GM23248 (cell line): ENCODE results near the gene ITGB1BP2. TPM values are rescaled to one million over a fixed set of nuclear protein-coding genes. Genes with fewer than 3 reads are reported as not detected.

Experiments
- DNase-seq: peaks from one replicate; pipeline ENCODE4 v3.0.0-alpha.2; 2015
- H2AFZ ChIP-seq: fragments of 200-600 bp; sonication (generic); 2 replicates; pipeline ENCODE4 v1.6.1; 2016; ENCODE audit warnings: antibody characterized with exemption
- H3F3A ChIP-seq: fragments of 200-600 bp; sonication (generic); 2 replicates; pipeline ENCODE4 v1.6.1; 2016; ENCODE audit warnings: mild to moderate bottlenecking, antibody characterized with exemption, mixed run types; ENCODE audit not compliant: insufficient read depth
- H3K27ac ChIP-seq: fragments of 200-600 bp; sonication (generic); 2 replicates; pipeline ENCODE4 v1.5.1; 2016; ENCODE audit warnings: mild to moderate bottlenecking
- H3K27me3 ChIP-seq: fragments of 200-600 bp; sonication (generic); replicated peaks from 2 replicates; pipeline ENCODE4 v1.6.1; 2016; ENCODE audit warnings: mild to moderate bottlenecking; ENCODE audit not compliant: insufficient read depth
- H3K36me3 ChIP-seq: fragments of 200-600 bp; sonication (generic); 2 replicates; pipeline ENCODE4 v1.6.1; 2016; ENCODE audit warnings: low read depth, mild to moderate bottlenecking
- H3K4me1 ChIP-seq: fragments of 200-600 bp; sonication (generic); 2 replicates; pipeline ENCODE4 v1.6.1; 2016; ENCODE audit warnings: mild to moderate bottlenecking; ENCODE audit not compliant: insufficient read depth
- H3K4me2 ChIP-seq: fragments of 200-600 bp; sonication (generic); one replicate; pipeline ENCODE4 v1.6.1; 2016; ENCODE audit warnings: mild to moderate bottlenecking; ENCODE audit not compliant: unreplicated experiment
- H3K4me3 ChIP-seq: fragments of 200-600 bp; sonication (generic); 2 replicates; pipeline ENCODE4 v1.5.1; 2016; ENCODE audit warnings: mild to moderate bottlenecking
- H3K79me2 ChIP-seq: fragments of 200-600 bp; sonication (generic); 2 replicates; pipeline ENCODE4 v1.6.1; 2016; ENCODE audit warnings: mild to moderate bottlenecking; ENCODE audit not compliant: insufficient read depth
- H3K9ac ChIP-seq: fragments of 200-600 bp; sonication (generic); 2 replicates; pipeline ENCODE4 v1.6.1; 2016; ENCODE audit warnings: mild to moderate bottlenecking
- H3K9me2 ChIP-seq: fragments of 200-600 bp; sonication (generic); 2 replicates; pipeline ENCODE4 v1.6.1; 2016; ENCODE audit warnings: mixed run types, mild to moderate bottlenecking, moderate library complexity; ENCODE audit not compliant: insufficient read depth
- H3K9me3 ChIP-seq: fragments of 200-600 bp; sonication (generic); one replicate; pipeline ENCODE4 v1.6.1; 2017; ENCODE audit warnings: low read depth
- H4K20me1 ChIP-seq: fragments of 200-600 bp; sonication (generic); 2 replicates; pipeline ENCODE4 v1.6.0; 2016; ENCODE audit not compliant: insufficient read depth
- EZH2 ChIP-seq: fragments of 200-600 bp; sonication (generic); IDR thresholded peaks from 2 replicates; pipeline ENCODE4 v1.6.1; 2018; ENCODE audit warnings: antibody characterized with exemption, mild to moderate bottlenecking; ENCODE audit not compliant: insufficient read depth, poor library complexity, severe bottlenecking
- EZH2phosphoT487 ChIP-seq: fragments of 200-600 bp; sonication (generic); IDR thresholded peaks from 2 replicates; pipeline ENCODE4 v1.6.1; 2018; ENCODE audit warnings: antibody characterized with exemption, moderate library complexity, mild to moderate bottlenecking, low read depth; ENCODE audit not compliant: insufficient read depth
- WGBS, 2 experiments: methylation state at CpG; one replicate each; pipeline ENCODE4 v1.1.6; 2015 to 2017; ENCODE audit warnings: low lambda C conversion rate in 2 of 2, low coverage in 1 of 2; ENCODE audit errors: missing lambda C conversion rate in 2 of 2; 5-methylcytosine and 5-hydroxymethylcytosine counted together
- in situ Hi-C: fragments of 300-500 bp; cut with MboI; formaldehyde crosslinking; loops from 2 replicates; pipeline ENCODE4 v1.15.0; 2020
- polyA plus RNA-seq: library from polyadenylated mRNA; unstranded; fragments of >200 nt; fragmentation: Nextera tagmentation; extraction: Ambion mirVana; gene quantifications from 2 replicates; pipeline ENCODE4 v1.2.1, GENCODE V29; 2016
- total RNA-seq: library from RNA; depleted of rRNA; stranded (reverse); fragments of >200 nt; shearing (Covaris generic); gene quantifications from 2 replicates; pipeline ENCODE4 v1.2.3, GENCODE V29; 2014; rRNA removed

Gene ITGB1BP2
- 0.22 and 0.25 TPM in 2 replicates for total RNA-seq
- not detected in 2 replicates for polyA plus RNA-seq

GRCh38 chrX:71301195-71301924, at the start of gene ITGB1BP2:
Gene ITGB1BP2, plus strand, starts transcription at chrX:71301750. Its CDS starts 57 bp downstream, at chrX:71301807.
- Histone ChIP-seq H3K9ac (no peak within 1 kb of the TSS), H3K36me3 (peaks cover 17% of the 10 kb centered on the region), H3K27ac (peak within 1 kb of the TSS; percentile 21; the same call in 1 of the 2 replicates), H3F3A (0 out of 2 replicates have a peak, but pooled peaks cover 7% of the 10 kb centered on the region), H3K9me3 (no peaks in the 10 kb centered on the region), H3K4me3 (no peak within 1 kb of the TSS), H2AFZ (no peak within 1 kb of the TSS), H3K27me3 (no peaks in the 10 kb centered on the region), H3K9me2 (no peaks in the 10 kb centered on the region), H3K79me2 (no peaks in the 10 kb centered on the region), H4K20me1 (no peaks in the 10 kb centered on the region), H3K4me2 (no peak within 1 kb of the TSS), H3K4me1 (0 out of 2 replicates have a peak, but pooled peaks cover 5% of the 10 kb centered on the region)
- TF ChIP-seq EZH2 (no peak), EZH2phosphoT487 (no peak)
- in situ Hi-C loops = no loop called here
- 66 to 67% methylated on average over 10 of the region's 10 CpGs for WGBS, 2 experiments
- DNase-seq = peak; percentile 36

- WGBS, 2 experiments = 100% methylated on average over 2 of the region's 2 CpGs; no CpG with 5 or more reads in 1 of the 2 experiments
- H3K36me3 ChIP-seq = no peaks in the 10 kb centered on the region
- TF ChIP-seq EZH2 (no peak), EZH2phosphoT487 (no peak)
- H3K4me2 ChIP-seq = no peak overlapping the region
- no peaks in the 10 kb centered on the region for H3K9me2 ChIP-seq
- in situ Hi-C loops = no loop called here
- peaks cover 8% of the 10 kb centered on the region; the same call in 1 of the 2 replicates for H3K4me1 ChIP-seq
- H3K79me2 ChIP-seq = peaks cover 7% of the 10 kb centered on the region
- no peaks in the 10 kb centered on the region for H3K9me3 ChIP-seq
- no peaks in the 10 kb centered on the region for H3K27me3 ChIP-seq
- H3K4me3 ChIP-seq = no peak overlapping the region; the same call in 1 of the 2 replicates
- no peak overlapping the region for H2AFZ ChIP-seq
- no peak overlapping the region for H3K9ac ChIP-seq
- no peaks in the 10 kb centered on the region for H4K20me1 ChIP-seq
- H3F3A ChIP-seq = no peaks in the 10 kb centered on the region
- no peak for DNase-seq
- no peak overlapping the region for H3K27ac ChIP-seq
These were observed 49.3 kb upstream of the ITGB1BP2 start for GRCh38 chrX:71252221-71252620.

- peak; percentile 54 for DNase-seq
- Histone ChIP-seq H3K9me2 (no peaks in the 10 kb centered on the region), H2AFZ (peak overlapping the region; percentile 92), H3K36me3 (no peaks in the 10 kb centered on the region), H3K4me3 (peak overlapping the region; percentile 87), H3K27ac (no peak overlapping the region), H3K79me2 (peaks cover 7% of the 10 kb centered on the region), H3K4me1 (peaks cover 8% of the 10 kb centered on the region; the same call in 1 of the 2 replicates), H3K27me3 (no peaks in the 10 kb centered on the region), H3K9me3 (no peaks in the 10 kb centered on the region), H3F3A (no peaks in the 10 kb centered on the region), H3K4me2 (peak overlapping the region; percentile 68), H3K9ac (peak overlapping the region; percentile 88), H4K20me1 (no peaks in the 10 kb centered on the region)
- 1 to 4% methylated on average over 9 to 35 of the region's 35 CpGs for WGBS, 2 experiments
- TF ChIP-seq EZH2 (no peak), EZH2phosphoT487 (no peak)
- in situ Hi-C loops = no loop called here
These were observed 48.1 kb upstream of the ITGB1BP2 start for GRCh38 chrX:71253253-71254091.

DNA sequence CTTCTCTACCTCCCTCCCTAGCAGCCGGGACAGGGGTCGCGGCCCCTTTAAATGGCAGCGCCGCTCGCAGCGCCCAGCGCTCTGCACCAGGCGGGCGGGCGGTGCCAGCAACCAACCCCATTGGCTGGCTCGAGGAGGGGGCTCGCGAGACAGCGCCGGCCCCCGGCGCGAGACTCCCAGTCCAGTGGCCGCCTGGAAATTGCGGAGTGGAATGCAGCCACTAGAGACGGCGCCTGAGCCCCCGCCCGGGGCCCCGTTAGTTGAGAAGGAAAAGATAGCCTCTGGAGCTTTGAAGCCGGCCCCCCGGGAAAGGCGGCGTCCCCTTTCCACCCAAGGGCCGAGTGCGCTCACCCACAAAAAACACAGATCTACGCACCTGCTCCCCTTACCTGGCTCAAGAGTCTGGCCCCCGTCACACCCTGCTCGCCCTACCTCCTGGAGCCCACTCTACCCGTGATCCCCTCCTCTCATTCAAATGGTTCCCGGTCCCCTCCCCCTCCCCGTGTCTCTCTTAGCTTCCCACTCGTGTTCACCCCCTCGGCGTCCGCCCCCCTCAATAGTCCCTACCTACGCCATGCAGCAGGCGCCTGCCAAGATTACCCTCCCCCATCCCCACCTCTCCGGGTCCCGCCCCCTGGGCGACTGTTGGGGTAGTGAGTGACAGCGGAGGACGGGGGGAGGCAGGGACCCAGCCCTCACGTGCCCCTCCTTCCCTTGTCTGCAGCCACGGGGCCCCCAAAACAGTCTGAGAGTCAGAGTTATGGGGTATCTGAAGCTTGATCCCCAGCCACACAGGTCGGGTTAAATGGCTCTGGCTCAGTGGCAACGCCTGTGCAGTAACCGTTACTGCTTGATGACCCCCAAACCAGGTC, 47.2 kb upstream of the ITGB1BP2 start, which contains the start of gene ZMYM3:
Gene ZMYM3, minus strand, starts transcription at position 49 of the 872 bp plus-strand sequence. CDS start 885 bp downstream, outside the sequence.
- peaks cover 8% of the 10 kb centered on the region; the same call in 1 of the 2 replicates for H3K4me1 ChIP-seq
- H3K27ac ChIP-seq = peak within 1 kb of the TSS; percentile 43
- in situ Hi-C loops = no loop called here
- peak within 1 kb of the TSS; percentile 87 for H3K4me3 ChIP-seq
- WGBS, 2 experiments = 2% methylated on average over 11 to 23 of the region's 54 CpGs
- TF ChIP-seq EZH2phosphoT487 (no peak), EZH2 (no peak)
- H3K4me2 ChIP-seq = peak within 1 kb of the TSS; percentile 83
- no peaks in the 10 kb centered on the region for H4K20me1 ChIP-seq
- peak; percentile 91 for DNase-seq
- no peaks in the 10 kb centered on the region for H3K9me3 ChIP-seq
- H3K9ac ChIP-seq = peak within 1 kb of the TSS; percentile 88
- peak within 1 kb of the TSS; percentile 92 for H2AFZ ChIP-seq
- H3K9me2 ChIP-seq = no peaks in the 10 kb centered on the region
- peaks cover 7% of the 10 kb centered on the region for H3K79me2 ChIP-seq
- H3F3A ChIP-seq = no peaks in the 10 kb centered on the region
- H3K36me3 ChIP-seq = no peaks in the 10 kb centered on the region
- H3K27me3 ChIP-seq = no peaks in the 10 kb centered on the region
